Measurements from ENCODE around the gene AUP1.

Gene AUP1

DNA sequence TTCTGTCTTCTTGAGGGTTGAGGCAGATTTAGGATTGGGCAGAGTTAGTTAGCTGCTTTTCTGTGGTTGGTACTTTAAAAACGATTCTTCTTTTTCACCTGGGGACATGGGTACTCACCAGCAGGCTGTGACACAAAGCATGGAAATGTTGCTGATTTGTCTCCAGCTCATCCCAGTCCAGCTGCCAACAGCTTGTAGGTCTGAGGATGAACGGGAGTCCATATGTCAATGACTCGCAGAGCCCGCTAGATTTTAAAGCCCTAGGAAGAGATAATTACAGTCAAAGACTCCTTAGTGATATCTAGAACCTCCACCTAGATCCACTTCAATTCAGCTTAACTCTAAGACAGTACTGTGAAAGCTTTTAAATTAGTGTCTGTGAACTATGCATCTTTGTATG lies 45.8 kb upstream of the AUP1 start:
- H3K4me3 ChIP-seq (ENCODE audit: low read depth, low read length), result no peak overlapping the region
- no peaks in the 10 kb centered on the region for H3K9me3 ChIP-seq (ENCODE audit: severe bottlenecking)
- TF ChIP-seq, protein P1, sequence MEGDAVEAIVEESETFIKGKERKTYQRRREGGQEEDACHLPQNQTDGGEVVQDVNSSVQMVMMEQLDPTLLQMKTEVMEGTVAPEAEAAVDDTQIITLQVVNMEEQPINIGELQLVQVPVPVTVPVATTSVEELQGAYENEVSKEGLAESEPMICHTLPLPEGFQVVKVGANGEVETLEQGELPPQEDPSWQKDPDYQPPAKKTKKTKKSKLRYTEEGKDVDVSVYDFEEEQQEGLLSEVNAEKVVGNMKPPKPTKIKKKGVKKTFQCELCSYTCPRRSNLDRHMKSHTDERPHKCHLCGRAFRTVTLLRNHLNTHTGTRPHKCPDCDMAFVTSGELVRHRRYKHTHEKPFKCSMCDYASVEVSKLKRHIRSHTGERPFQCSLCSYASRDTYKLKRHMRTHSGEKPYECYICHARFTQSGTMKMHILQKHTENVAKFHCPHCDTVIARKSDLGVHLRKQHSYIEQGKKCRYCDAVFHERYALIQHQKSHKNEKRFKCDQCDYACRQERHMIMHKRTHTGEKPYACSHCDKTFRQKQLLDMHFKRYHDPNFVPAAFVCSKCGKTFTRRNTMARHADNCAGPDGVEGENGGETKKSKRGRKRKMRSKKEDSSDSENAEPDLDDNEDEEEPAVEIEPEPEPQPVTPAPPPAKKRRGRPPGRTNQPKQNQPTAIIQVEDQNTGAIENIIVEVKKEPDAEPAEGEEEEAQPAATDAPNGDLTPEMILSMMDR (IDR thresholded peaks at IDR 0.05; ENCODE audit: low read depth, low read length), result no peak
- H3K27me3 ChIP-seq (ENCODE audit: insufficient read depth, low read depth, severe bottlenecking), result no peaks in the 10 kb centered on the region
- no peak overlapping the region for H3K27ac ChIP-seq
- DNase-seq, result peak; percentile 70
- H3K36me3 ChIP-seq, result no peaks in the 10 kb centered on the region

DNA sequence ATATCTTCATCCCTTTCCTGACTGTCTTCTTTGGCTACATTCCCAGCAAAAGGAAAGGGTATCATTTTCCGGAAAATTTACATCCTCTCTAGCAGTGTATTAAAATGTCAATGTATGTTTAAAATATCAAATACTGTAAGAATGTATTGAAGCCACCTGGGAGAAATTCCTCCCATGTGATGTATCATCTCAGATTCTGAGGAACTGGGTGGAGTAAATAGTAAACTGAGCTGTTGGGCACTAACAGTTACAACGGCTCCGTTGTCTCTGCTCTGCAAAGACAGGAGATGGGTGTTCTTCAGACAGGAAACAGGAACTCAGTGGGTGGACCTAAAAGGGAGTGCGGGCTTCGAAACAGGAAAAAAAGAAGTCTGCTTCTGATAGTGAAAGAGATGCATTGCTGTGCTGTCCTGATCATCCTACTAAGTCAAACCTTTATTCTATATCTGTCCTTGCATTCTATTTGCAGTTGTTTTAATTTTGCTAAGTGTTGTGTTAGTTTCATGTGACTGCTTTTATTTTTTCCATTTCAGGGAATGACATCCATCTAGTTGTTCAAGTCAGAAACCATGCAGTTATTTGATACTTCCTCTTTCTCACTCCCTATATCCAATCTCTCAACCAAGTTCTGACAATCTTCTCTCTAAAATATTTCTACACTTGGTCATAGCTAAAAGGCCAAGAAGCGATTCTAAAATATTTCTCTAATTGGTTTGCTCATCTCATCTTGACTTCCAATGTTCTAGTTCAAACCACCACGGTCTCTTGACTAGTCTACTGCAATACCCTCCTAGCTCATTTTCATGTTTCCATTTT lies 44.4 kb upstream of the AUP1 start:
- H3K27ac ChIP-seq, result no peak overlapping the region
- H3K9me3 ChIP-seq (ENCODE audit: severe bottlenecking), result no peaks in the 10 kb centered on the region
- H3K27me3 ChIP-seq (ENCODE audit: insufficient read depth, low read depth, severe bottlenecking), result no peaks in the 10 kb centered on the region
- TF ChIP-seq, protein P1 (IDR thresholded peaks at IDR 0.05; ENCODE audit: low read depth, low read length), result no peak
- no peaks in the 10 kb centered on the region for H3K36me3 ChIP-seq
- DNase-seq, result no peak
- H3K4me3 ChIP-seq (ENCODE audit: low read depth, low read length), result no peak overlapping the region

DNA sequence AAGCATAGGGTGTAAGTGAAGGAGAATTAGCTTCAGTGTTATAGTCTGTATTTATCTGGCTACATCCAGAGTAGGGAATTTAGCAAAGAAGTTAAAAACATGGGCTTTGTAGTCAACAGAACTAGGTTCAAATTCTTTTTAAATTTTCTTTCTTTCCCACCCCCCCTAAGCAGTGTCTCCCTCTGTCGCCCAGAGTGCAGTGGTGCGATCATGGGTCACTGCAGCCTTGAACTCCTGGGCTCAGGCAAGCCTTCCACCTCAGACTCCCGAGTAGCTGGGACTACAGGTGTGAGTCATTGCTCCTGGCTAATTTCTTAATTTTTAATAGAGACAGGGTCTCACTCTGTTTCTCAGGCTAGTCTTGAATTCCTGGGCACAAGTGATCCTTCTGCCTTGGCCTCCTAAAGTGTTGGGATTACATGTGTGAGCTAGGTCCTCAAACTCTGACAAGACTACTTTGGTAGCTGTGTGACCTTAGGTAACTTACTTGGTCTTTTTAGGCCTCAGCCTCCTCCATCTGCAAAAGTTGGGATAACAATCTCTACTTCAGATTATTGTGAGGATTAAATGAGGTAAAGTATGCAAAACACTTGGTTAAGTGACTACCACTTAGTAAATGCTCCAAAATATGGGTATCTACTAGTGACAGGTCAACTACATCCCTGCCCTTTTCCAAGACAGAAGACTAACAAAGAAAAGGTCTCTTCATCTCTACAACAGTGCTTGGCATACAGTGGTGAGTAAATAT lies 42.8 kb upstream of the AUP1 start:
- Histone ChIP-seq H3K9me3 (ENCODE audit: severe bottlenecking) (no peaks in the 10 kb centered on the region), H3K27ac (no peak overlapping the region), H3K27me3 (ENCODE audit: insufficient read depth, low read depth, severe bottlenecking) (no peaks in the 10 kb centered on the region), H3K4me3 (ENCODE audit: low read depth, low read length) (no peak overlapping the region), H3K36me3 (no peaks in the 10 kb centered on the region)
- TF ChIP-seq, protein P1 (IDR thresholded peaks at IDR 0.05; ENCODE audit: low read depth, low read length), result no peak
- DNase-seq, result no peak

DNA sequence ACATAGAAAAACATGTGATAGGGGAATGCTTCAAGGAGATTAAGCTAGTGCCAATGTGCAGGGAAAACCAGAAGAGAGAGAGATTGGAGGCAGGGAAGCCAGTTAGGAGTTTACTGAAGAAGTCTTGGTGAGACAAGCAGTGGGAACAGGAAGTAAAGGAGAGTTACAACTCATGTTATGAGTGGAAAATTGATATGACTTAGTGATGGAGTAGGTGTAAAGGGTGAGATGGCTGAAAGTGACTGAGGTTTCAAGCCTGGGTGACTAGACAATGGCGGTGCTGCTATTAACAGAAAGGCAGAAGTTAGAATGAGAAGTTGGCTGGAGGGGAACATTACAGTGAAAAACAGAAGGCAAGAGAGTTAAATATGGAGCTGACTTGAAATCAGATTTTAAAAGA lies 41.6 kb upstream of the AUP1 start:
- Histone ChIP-seq H3K36me3 (no peaks in the 10 kb centered on the region), H3K9me3 (ENCODE audit: severe bottlenecking) (no peaks in the 10 kb centered on the region), H3K27me3 (ENCODE audit: insufficient read depth, low read depth, severe bottlenecking) (no peaks in the 10 kb centered on the region), H3K27ac (no peak overlapping the region), H3K4me3 (ENCODE audit: low read depth, low read length) (no peak overlapping the region)
- TF ChIP-seq, protein P1 (IDR thresholded peaks at IDR 0.05; ENCODE audit: low read depth, low read length), result no peak
- DNase-seq, result no peak

DNA sequence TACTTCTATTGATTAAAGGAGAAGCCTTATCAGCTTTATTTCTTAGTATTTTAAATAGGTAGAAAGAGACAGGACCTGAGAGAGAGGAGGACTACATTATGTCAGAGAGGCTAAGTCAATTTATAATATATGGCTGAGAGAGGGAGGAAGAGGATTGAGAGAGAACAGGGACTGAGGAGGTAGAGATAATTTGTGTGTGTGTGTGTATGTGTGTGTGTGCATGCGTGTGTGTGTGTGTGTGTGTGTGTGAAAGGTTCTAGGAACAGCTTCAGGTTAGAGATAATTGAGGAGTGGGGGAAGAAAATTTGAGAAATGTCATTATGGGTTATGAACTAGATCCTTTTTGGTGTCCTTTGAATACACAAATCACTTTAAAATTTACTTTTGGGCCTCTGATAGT lies 40.2 kb upstream of the AUP1 start:
- Histone ChIP-seq H3K27ac (no peak overlapping the region), H3K27me3 (ENCODE audit: insufficient read depth, low read depth, severe bottlenecking) (no peaks in the 10 kb centered on the region), H3K9me3 (ENCODE audit: severe bottlenecking) (no peaks in the 10 kb centered on the region), H3K4me3 (ENCODE audit: low read depth, low read length) (no peak overlapping the region), H3K36me3 (no peaks in the 10 kb centered on the region)
- TF ChIP-seq, protein P1 (IDR thresholded peaks at IDR 0.05; ENCODE audit: low read depth, low read length), result no peak
- no peak for DNase-seq

Data from WERI-Rb-1 (cell line).